SKM-1 treated with dmso at 0.1 percent for 144 hours (cell line): Measurements from ENCODE around the gene SEPTIN8.
"Not testable (repeated sequence)": the region's sequence is repeated elsewhere in the genome, so short reads cannot be mapped to it uniquely, and the experiment has no call there.

Source experiments
- DNase-seq: peaks from one replicate; lab custom pipeline; 2025; ENCODE audit not compliant: unreplicated experiment; lab: John Stamatoyannopoulos, UW

Gene SEPTIN8

GRCh38 chr5:132812781-132813598 lies 36.0 kb upstream of the SEPTIN8 start, which contains the start of gene SOWAHA:
SOWAHA (plus strand) TSS chr5:132813302; CDS start chr5:132813622, 320 bp downstream.
- no peak for DNase-seq

GRCh38 chr5:132812123-132812765 lies 35.2 kb upstream of the SEPTIN8 start:
- DNase-seq = peak; percentile 10

- no peak for DNase-seq
These were observed 33.6 kb upstream of the SEPTIN8 start for GRCh38 chr5:132810605-132811004.

- no peak for DNase-seq
These were observed 31.8 kb upstream of the SEPTIN8 start for GRCh38 chr5:132808866-132809265.

DNA sequence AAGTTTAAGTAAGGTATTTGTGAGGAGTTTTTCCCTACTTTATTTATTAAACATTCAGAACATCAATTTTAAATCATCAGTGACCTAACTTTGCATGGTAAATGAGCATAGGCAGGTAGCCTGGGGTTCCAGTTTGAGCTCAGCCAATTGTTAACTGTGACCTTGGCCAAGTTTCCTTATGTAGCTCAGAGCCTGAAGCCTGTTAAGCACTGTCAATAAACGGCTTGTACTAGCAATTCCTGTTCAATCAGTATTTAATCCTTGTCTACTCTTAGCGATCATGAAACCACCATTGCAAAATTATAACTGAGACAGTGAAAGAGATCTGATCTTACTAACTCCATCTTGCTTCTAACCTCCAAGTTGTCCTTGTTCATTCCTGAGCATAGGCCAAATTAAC lies 31.4 kb upstream of the SEPTIN8 start:
- no peak for DNase-seq

DNA sequence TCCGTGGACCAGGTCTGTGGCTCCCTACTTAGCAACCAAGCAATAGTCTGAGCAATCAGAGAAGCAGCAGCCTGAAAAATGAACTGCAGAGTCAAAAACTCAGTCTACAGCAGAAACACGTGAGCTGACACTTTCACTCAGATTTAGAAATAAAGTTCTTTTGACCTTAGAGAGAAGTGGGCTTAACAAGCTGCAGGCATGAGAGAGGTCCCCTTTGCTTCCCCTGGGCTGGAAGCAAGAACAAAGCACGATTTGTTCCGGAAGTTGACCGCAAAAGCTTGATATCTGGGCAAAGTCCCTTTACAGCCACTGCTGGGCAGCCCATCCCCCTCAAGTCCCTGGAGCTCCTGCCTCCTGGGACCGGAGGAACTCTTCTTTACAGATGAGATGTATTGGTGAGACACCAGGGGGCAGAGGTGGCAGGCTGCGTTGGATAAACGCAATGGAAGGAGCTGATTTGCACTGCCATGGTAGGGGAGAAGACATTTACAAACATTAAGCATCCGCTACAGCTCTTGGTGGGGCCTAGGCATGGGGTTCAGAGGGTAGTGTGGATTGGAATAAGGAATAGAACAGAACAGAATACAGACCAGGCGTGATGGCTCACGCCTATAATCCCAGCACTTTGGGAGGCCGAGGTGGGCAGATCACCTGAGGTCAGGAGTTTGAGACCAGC lies 30.3 kb upstream of the SEPTIN8 start:
- no peak for DNase-seq

GRCh38 chr5:132806804-132807162 lies 29.7 kb upstream of the SEPTIN8 start:
- DNase-seq = not testable (repeated sequence)

DNA sequence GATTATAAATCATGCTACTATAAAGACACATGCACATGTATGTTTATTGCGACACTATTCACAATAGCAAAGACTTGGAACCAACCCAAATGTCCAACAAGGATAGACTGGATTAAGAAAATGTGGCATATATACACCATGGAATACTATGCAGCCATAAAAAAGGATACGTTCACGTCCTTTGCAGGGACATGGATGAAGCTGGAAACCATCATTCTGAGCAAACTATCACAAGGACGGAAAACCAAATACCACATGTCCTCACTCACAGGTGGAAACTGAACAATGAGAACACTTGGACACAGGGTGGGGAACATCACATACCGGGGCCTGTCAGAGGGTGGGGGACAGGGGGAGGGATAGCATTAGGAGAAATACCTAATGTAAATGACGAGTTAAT lies 28.8 kb upstream of the SEPTIN8 start:
- DNase-seq = not testable (repeated sequence)

DNA sequence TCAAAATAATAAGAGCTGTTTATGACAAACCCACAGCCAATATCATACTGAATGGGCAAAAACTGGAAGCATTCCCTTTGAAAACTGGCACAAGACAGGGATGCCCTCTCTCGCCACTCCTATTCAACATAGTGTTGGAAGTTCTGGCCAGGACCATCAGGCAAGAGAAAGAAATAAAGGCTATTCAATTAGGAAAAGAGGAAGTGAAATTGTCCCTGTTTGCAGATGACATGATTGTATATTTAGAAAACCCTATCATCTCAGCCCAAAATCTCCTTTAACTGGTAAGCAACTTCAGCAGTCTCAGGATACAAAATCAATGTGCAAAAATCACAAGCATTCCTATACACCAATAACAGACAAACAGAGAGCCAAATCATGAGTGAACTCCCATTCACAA lies 27.2 kb upstream of the SEPTIN8 start:
- not testable (repeated sequence) for DNase-seq

DNA sequence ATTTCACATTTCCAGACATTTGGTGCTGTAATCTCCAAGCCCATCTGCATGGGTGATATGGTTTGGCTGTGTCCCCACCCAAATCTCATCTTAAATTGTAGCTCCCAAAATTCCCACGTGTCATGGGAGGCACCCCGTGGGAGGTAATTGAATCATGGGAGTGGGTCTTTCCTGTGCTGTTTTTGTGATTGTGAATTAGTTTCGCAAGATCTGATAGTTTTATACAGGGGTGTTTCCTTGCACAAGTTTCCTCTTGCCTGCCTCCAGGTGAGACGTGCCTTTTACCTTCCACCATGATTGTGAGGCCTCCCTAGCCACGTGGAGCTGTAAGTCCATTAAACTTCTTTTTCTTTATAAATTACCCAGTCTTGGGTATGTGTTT lies 25.6 kb upstream of the SEPTIN8 start:
- not testable (repeated sequence) for DNase-seq

- DNase-seq = no peak
These were observed 25.1 kb upstream of the SEPTIN8 start for GRCh38 chr5:132802044-132802684.

- no peak for DNase-seq
These were observed 23.5 kb upstream of the SEPTIN8 start for GRCh38 chr5:132800545-132800944.

- no peak for DNase-seq
These were observed 22.4 kb upstream of the SEPTIN8 start for GRCh38 chr5:132799392-132799791.

- no peak for DNase-seq
These were observed 20.6 kb upstream of the SEPTIN8 start for GRCh38 chr5:132797651-132798050.

- no peak for DNase-seq
These were observed 14.0 kb upstream of the SEPTIN8 start for GRCh38 chr5:132791026-132791425.

DNA sequence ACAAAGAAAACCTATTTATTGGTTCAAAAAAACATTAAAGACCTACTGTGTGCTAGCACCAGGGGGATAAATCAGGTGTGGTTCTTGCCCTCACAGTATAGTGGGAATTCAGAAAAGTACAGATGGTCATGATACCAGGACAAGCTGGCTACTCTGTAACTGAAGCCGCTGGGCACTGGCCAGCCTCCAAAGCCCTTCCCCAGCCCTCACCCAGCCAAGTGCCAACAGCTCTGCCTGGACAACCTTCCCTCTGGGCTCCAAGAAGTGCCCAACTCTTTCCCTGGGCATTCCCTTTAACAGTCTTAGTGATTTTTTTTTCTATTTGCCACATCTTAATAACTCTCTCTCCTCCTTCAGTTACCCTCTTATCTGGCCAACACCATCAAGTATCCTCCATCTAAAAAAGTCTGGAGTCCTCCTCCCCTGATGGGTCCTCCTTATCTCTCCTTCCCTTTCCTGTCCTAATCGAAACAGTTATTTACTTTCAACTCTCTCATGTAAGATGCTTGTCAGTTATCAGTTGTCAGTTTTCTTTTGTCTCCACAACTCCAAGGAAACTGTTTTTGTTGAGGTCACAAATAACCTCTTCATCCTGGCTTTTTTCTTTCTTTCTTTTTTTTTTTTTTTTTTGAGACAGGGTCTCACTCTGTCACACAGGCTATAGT lies 13.3 kb upstream of the SEPTIN8 start:
- DNase-seq = no peak

DNA sequence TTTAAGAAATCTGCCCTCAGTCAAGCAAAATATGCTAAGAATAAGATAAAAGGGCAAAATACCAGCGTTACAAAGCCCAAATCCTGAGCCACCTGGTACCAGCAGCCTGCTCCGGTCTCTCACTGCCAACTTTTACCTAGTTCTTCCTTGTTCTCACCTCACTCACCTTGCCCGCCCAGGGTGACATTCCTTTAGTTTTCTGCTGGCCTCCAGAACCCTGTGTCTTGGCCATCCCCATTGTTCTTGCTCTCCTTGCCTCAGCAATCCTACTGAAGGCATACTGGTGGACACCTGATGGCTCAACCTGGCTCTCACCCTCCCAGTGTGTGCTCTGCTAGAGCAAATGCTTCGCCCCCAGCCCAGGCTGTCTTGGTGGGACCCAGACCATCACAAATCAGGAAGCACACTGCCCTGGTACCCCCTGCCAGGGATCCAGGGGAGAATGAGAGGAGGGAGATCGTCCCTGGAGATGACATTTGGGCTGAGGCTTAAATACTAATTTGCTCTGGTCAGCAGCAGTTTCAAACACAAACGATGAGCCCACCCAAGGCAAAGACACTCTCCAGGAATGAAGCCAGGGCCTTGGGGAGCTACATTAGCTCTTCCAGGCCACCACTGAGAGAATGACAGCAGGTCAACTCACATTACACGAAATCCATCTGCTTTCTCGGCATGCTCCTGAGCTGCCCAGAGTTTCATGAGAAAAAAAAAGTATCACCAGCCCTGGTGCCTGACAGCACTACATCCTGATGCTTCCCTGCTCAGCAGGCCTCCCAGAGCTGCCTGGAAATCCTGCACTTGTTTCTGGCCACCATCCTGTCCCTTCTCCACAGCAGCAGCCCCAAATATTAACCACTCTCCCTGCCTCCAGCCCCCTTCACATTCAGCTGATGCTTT lies 12.2 kb upstream of the SEPTIN8 start:
- no peak for DNase-seq

DNA sequence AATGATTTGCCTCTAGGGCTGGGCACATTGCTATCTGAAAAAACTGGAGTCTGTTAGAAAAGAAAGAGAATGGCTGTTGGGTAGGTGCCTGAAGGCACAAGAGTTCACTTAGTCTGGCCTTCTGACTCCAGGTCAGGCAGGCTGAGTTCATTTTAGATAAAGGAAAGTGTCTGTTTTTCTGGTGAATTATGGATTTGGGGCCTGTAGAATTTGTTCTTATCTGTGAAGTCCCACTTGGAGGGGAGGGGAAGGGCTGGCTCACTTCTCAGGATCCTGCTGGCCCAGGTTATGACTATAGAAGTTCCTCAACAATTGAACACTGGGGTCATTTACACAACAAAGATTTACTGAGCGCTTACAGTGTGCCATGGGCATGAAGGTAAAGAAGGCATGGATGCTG lies 11.5 kb upstream of the SEPTIN8 start:
- no peak for DNase-seq

DNA sequence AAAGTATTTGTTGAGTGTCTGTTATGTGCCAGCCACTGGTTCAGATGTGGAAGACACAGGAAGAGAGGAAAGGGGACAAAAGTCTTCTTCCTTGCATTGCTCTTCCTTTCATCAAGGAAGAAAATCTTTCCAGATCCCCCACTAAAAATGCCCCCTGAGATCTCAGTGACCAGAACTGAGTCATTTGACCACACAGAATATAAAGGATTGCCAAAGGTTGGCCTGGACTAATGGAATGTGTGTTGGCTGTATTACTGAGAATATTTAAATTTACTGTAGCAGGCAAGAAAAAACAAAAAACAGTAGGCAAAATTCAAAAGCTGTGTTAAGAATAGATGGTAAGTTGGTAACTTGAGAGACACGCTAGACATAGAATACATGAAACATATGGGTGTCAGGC lies 10.0 kb upstream of the SEPTIN8 start:
- DNase-seq = no peak

GRCh38 chr5:132785864-132786263 lies 8.8 kb upstream of the SEPTIN8 start:
- no peak for DNase-seq
